Measurements from ENCODE around the gene GPX5.
"Not testable (repeated sequence)": the region's sequence is repeated elsewhere in the genome, so short reads cannot be mapped to it uniquely, and the experiment has no call there.

Gene GPX5

GRCh38 chr6:28515676-28516075 is 10.0 kb upstream of the GPX5 start, which contains the start of gene GPX6:
TSS of gene GPX6 (minus strand) at chr6:28515793. CDS start at chr6:28515743, 50 bp downstream.
- DNase-seq, result no peak

DNA sequence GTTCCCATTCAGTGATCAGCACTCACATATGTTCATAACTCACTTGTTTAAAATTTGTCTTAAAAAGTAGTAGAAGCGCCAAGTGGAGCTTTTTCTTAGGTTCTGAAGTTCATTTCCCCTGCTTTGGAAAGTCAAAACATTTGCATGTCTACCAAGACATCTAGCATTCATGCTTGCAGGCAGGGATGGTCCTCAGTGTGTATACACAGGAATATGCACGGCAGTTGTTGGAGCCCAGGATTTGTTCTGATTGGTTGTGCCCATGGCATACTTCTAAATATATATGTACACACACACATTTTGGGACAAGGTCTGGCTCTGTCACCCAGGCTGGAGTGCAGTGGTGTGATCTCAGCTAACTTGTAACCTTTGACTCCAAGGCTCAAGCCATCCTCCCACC is 7.7 kb upstream of the GPX5 start:
- no peak for DNase-seq

DNA sequence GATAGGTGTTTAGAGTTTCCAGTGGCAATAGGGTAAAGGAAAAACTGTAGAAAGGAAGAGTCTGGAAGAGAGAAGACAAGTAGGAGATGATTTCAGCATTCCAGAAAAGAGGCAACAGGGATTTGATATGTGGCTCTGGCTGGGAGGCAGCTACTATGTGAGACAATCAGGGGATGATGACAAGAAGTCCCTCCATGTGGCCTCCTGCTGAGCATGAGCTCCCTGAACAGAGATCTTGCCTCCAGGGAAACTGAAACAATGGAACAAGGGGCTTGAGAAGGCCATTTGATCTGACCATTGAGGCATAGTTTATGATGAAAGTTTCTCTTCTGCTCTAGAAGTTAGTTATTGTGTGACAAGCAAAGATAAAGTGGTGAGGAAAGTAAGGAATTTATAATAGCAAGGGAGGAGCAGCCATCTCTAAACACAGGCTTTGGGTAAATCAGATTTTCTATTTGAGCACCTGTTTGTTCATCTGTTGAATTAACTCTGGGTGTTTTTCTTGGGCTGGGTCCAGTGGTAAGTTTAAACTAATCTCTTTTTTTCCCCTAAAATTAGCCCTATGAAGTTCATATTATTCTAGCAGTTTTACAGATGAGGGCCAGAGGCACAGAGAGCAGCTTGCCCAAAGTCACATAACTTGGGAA is 3.0 kb upstream of the GPX5 start:
- DNase-seq, result no peak

DNA sequence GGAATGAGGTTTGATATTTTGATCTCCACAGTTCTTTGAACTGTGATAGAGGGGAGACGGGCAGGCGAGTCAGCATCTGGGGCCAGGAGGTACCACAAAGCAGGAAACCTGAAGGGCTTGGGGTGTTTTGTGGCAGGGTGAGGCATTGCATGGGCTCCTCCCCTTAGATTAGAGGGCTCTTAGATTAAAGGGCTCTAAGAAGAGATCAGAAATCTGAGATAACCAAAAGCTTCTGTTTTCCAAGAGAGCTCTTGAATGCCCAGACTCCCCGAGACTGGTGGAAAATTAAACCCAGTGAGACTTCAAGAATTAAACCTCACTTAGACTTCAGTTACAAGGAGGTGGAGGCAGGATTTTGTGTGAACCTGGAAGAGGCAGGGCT is 2.4 kb upstream of the GPX5 start:
- DNase-seq, result no peak

GRCh38 chr6:28530777-28531176 is 5.1 kb downstream of the GPX5 start:
- DNase-seq, result no peak

GRCh38 chr6:28531479-28532128 is 5.9 kb downstream of the GPX5 start:
- no peak for DNase-seq

GRCh38 chr6:28534306-28534705 is 8.6 kb downstream of the GPX5 start:
- no peak for DNase-seq

- DNase-seq, result no peak
These were observed 9.2 kb downstream of the GPX5 start for GRCh38 chr6:28534875-28535274.

DNA sequence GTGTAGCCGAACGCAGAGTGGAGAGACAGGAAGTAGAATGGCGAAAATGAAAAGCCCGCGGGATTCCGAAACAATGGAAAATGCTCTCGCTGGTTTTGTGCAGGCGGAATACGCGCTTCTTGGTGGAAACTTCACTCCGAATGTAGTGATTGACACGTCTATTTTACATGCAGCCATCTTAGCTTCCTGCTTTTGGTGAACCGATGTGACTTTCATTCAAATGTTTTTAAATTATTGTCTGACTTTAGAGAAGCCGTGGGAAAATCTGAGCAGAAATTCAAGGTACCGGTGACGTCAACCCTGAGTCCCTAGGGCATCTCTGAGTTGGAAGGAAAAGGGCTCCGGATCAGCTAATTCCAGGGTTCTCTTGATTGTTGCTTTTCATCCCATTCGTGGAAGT is 11.4 kb downstream of the GPX5 start:
- DNase-seq, result no peak

DNA sequence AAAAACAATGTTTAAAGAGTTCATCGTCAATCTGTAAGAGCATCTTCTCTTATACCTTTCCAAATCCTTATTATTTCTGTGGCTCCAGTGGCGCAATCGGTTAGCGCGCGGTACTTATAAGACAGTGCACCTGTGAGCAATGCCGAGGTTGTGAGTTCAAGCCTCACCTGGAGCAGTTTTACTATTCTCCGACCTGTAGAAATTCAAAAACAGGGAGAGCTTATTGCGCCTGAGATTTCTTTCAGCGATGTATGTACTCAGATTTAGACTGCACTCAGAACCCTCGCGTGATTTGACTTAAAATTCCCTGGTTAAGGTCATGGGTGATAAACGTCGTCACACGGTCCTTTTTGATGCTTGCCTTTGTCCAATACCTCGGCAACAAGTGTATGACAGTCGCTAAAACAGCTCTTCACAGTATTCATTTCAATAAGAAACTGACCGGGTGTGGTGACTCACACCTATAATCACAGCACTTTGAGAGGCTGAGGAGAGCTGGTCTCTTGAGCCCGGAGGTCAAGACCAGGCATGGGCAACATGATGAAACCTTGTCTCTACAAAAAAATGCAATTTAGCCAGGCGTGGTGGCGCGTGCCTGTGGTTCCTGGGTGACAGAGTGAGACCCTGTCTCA is 11.9 kb downstream of the GPX5 start:
- no peak for DNase-seq

DNA sequence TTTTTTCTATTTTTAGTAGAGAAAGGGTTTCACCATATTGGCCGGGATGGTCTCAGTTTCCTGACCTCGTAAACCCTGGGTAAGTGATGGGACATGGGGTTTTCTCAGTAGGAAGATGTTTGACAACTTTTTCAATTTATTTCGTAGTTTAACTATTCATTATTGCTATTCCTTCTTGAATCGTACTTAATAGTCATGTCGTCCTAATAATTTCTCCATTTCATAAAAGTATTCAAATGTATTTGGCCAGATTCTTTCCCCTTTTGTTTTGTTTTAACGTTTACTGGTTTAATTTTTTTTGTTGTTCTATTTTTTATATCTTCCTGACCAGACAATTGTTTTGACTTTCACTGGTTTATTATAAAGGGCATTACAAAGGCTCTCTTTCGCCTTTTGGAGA is 16.3 kb downstream of the GPX5 start:
- no peak for DNase-seq

DNA sequence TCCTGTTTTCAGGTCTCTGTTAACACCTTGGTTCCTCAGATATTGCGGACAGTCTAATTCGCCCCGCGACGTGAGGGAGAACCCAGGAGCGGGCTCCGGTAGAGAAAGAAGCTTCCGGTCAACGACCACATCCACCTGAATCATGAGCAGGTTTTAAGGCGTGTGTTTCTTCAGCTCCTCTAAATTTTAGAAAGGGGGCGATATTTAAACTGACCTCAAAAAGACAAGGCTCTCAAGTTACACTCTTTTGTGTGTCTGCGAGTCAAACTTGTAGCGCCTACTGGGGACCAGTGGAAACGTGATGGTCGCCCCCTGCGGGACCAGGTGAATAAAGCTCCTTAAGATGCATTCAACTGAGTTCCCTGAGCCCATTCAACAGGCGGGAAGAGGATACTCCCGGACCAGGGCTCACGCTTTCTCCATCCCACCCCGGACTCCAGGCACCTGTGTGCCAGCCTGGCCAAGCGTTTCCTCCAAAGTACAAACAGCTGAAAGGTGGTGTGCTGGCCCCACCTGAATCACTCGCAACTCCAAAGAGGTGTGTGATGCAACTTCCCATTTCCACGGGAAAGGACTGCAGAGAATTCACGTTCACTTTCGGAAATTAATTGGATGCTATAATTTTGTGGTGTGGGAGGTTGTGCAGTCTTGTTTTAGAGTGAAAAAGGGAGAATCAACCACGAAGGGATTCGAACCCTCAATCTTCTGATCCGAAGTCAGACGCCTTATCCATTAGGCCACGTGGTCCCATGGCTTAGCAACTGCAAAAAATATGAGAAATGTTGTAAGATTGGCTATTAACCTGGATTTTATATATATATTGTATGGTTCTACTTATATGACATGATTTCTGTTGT is 17.0 kb downstream of the GPX5 start:
- peak; percentile 69 for DNase-seq

- peak; percentile 76 for DNase-seq
These were observed 18.2 kb downstream of the GPX5 start for GRCh38 chr6:28543651-28544610.

DNA sequence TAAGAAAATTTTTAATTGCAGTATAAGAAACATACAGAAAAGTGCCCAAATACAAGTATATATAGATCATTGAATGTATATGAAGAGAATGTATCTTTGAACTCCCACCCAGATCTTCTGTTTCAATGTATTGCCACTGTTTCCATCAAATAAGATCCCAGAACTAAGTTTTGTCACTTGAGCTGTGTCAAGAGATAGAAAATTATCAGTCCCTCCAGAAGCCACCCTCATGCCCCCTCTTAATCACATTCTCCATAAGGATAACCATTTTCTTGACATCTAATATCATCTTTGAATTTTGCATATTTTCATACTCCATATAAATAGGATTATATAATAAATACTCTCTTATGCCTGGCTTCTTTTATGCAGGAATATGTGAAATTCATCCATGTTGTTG is 20.3 kb downstream of the GPX5 start:
- no peak for DNase-seq

GRCh38 chr6:28547003-28547402 is 21.3 kb downstream of the GPX5 start:
- not testable (repeated sequence) for DNase-seq

DNA sequence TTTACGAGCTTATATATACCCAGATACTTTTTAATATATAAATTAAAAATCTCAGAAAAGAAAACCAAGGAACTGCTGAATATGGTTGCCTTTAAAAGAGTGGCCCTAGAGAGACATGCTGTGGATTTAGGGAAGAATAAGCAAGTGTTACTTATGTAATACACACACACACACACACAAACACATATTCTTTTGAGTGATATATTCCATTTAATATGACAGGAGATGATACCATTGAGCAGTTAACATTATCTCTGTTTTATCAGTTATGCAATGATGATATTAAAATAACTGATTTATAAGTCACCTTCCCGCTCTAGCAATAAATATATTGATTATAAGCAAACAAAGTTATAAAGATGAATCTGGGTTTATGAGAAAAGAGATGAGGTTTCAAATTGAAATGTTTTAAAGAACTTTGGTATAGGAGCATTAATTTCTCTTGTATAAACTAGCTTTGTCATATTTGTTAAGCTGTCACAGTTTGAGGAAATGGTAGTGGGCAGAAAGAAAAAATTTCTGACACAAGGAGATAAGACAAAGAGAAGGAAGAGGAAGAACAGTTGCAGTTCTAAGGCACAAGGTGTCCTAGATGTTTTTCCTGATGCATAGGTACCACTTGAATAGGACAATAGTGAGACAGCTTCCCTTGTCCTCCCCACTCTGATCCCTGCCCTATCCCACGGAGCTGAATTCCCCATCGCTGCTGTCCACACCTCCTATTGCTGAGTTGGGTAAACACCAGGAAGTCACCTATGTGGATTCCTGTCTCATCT is 26.4 kb downstream of the GPX5 start:
- no peak for DNase-seq

DNA sequence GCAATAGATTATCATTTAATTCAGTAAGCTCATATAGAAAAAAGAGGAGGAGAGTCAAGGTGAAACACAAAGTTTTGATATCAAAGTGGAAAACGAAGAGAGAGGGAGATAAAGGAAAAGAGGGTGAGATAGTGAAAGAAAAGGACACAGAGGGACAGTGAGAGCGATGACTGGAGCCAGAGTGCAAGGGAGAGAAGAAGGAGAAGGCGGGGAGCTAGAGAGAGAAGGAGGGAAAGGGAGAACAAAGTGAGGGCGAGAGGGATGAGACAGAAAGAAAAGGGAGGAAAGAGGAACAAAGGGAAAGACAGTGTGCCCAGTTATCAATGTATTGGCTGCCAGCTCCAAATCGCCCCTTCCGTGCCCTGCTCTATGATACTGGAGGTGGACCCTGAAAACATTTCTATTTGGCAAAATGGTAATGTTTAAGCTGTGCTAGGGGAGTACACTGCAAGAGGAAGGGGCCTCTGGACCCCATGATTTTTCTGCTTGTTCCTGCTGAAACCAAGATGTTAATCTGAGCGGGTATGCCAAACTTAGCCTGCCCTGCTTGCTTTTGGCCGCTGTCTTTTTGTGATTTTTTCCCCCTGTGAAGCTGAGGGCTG is 27.8 kb downstream of the GPX5 start:
- no peak for DNase-seq

DNA sequence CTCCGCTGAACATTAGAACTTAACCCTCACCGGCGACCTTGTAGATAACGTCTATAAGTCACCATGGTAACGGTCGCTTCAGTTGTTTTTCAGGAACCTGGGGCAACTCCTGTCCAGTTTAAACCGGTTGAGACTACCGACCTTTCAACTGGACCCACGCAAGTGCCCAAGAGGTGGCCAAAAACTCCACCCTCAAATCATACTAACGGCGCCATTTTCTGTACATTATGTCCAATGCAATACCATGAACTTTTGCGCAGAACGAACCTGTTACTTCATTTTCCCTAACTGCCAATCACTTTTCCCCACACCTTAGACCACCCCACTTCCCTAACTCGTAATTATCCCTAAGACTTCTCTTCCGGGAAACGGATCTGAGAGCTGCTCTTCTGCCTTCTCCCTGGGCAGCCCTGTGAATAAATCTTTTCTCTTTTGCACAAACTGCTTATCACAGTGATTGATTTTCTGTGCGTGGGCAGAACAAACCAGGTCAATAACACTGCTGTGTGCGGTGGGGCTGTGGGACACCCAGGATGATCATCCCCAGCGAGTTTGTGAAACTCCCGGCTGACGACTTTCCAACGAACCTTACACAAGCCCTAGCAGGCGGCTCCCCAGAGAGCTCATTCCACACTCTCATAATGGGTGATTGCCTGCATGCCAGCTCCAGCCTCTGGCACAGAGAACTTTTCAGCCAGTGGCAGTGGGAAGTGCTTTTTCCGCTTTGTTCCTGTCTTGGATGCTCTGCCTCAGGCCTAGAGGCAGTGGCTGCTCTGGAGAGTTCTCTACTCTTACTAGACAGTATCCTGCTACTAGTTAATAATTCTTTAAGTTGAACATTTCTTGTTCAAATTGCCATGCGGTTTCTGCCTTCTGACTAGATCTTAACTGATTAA is 28.6 kb downstream of the GPX5 start:
- no peak for DNase-seq

DNA sequence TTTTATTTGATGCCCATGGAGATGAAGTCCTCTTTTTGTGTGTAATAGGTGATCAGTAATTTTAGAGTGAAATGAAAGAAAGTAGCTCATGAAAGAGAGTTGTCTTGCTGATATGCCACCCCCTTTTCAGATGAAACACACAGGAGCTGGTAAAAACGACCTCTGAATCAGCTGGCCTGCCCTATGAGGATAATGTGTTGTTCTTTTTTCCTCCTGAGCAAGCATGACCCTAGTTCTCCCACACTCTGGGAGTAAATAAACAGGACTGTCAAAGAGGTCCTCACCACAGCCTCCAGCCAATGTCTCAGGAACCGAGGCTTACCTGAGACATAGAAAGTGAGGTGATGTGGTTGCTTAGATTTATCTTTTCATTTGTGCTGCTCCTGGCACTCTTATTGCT is 29.5 kb downstream of the GPX5 start:
- no peak for DNase-seq

GRCh38 chr6:28558629-28559028 is 32.9 kb downstream of the GPX5 start:
- no peak for DNase-seq

Data from right forelimb (tissue), 1 donor.